H9 (cell line): Measurements from ENCODE around the gene LRCOL1. TPM values are rescaled to one million over a fixed set of nuclear protein-coding genes. Genes with fewer than 3 reads are reported as not detected.

ENCODE experiments used
- DNase-seq: peaks from one replicate; pipeline ENCODE4 v3.0.0-alpha.2; 2017
- H2AFZ ChIP-seq: one replicate; pipeline ENCODE4 v1.6.1; 2013; ENCODE audit warnings: mild to moderate bottlenecking, low read length, control low read depth, moderate library complexity
- H2AK5ac ChIP-seq: 2 replicates; pipeline ENCODE4 v1.6.1; 2013; ENCODE audit warnings: low read length, control low read depth, mixed read lengths; ENCODE audit not compliant: insufficient read length
- H2BK120ac ChIP-seq: one replicate; pipeline ENCODE4 v1.6.1; 2013; ENCODE audit warnings: low read depth, mild to moderate bottlenecking, low read length, control low read depth, inconsistent platforms; ENCODE audit not compliant: poor library complexity, severe bottlenecking
- H2BK12ac ChIP-seq: 2 replicates; pipeline ENCODE4 v1.6.1; 2013; ENCODE audit warnings: low read length, control low read depth, mixed read lengths, low read depth; ENCODE audit not compliant: insufficient read length
- H2BK15ac ChIP-seq: 2 replicates; pipeline ENCODE4 v1.6.1; 2013; ENCODE audit warnings: low read depth, low read length, control low read depth
- H2BK20ac ChIP-seq: one replicate; pipeline ENCODE4 v1.6.1; 2013; ENCODE audit warnings: low read depth, mild to moderate bottlenecking, low read length, control low read depth, inconsistent platforms; ENCODE audit not compliant: poor library complexity, severe bottlenecking
- H2BK5ac ChIP-seq: 2 replicates; pipeline ENCODE4 v1.6.1; 2013; ENCODE audit warnings: low read length, control low read depth, mixed read lengths; ENCODE audit not compliant: insufficient read length
- H3K14ac ChIP-seq: 2 replicates; pipeline ENCODE4 v1.6.1; 2013; ENCODE audit warnings: low read length, control low read depth; ENCODE audit not compliant: insufficient read depth
- H3K18ac ChIP-seq: 2 replicates; pipeline ENCODE4 v1.6.1; 2013; ENCODE audit warnings: low read depth, mild to moderate bottlenecking, mixed read lengths, low read length, control low read depth; ENCODE audit not compliant: insufficient read length
- H3K23ac ChIP-seq: 2 replicates; pipeline ENCODE4 v1.6.1; 2013; ENCODE audit warnings: low read length, control low read depth, mixed read lengths, low read depth; ENCODE audit not compliant: insufficient read length
- H3K23me2 ChIP-seq: 2 replicates; pipeline ENCODE4 v1.6.1; 2013; ENCODE audit warnings: low read depth, mild to moderate bottlenecking, mixed read lengths, low read length, control low read depth; ENCODE audit not compliant: insufficient read length, poor library complexity, severe bottlenecking
- H3K27ac ChIP-seq: 2 replicates; pipeline ENCODE4 v1.5.1; 2013; ENCODE audit warnings: low read length, control low read depth, mixed read lengths, low read depth; ENCODE audit not compliant: insufficient read length
- H3K27me3 ChIP-seq: 2 replicates; pipeline ENCODE4 v1.6.1; 2013; ENCODE audit warnings: low read length, control low read depth, inconsistent platforms; ENCODE audit not compliant: insufficient read depth
- H3K4ac ChIP-seq: 2 replicates; pipeline ENCODE4 v1.6.1; 2013; ENCODE audit warnings: low read depth, mild to moderate bottlenecking, control low read depth, inconsistent platforms, low read length, moderate library complexity
- H3K4me1 ChIP-seq: 2 replicates; pipeline ENCODE4 v1.6.1; 2013; ENCODE audit warnings: low read length, control low read depth, inconsistent platforms; ENCODE audit not compliant: insufficient read depth
- H3K4me2 ChIP-seq: 2 replicates; pipeline ENCODE4 v1.6.1; 2013; ENCODE audit warnings: low read length, control low read depth, mixed read lengths; ENCODE audit not compliant: insufficient read length, insufficient read depth
- H3K56ac ChIP-seq: 2 replicates; pipeline ENCODE4 v1.6.1; 2013; ENCODE audit warnings: low read depth, mild to moderate bottlenecking, mixed read lengths, low read length, control low read depth; ENCODE audit not compliant: insufficient read length
- H3K79me1 ChIP-seq: 2 replicates; pipeline ENCODE4 v1.6.1; 2013; ENCODE audit warnings: low read depth, mild to moderate bottlenecking, moderate library complexity, low read length, control low read depth, inconsistent platforms; ENCODE audit not compliant: insufficient read depth, poor library complexity, severe bottlenecking
- H3K79me2 ChIP-seq: 2 replicates; pipeline ENCODE4 v1.6.1; 2013; ENCODE audit warnings: low read length, control low read depth, inconsistent platforms; ENCODE audit not compliant: insufficient read depth
- H3K9ac ChIP-seq: 2 replicates; pipeline ENCODE4 v1.6.1; 2013; ENCODE audit warnings: low read length, control low read depth, mixed read lengths; ENCODE audit not compliant: insufficient read length; ENCODE audit errors: extremely low read depth
- H3K9me3 ChIP-seq: one replicate; pipeline ENCODE4 v1.6.1; 2013; ENCODE audit warnings: low read depth, low read length, inconsistent platforms; ENCODE audit not compliant: control insufficient read depth
- H3T11ph ChIP-seq: one replicate; pipeline ENCODE4 v1.6.1; 2013; ENCODE audit warnings: mild to moderate bottlenecking, low read length, control low read depth, inconsistent platforms
- H4K20me1 ChIP-seq: one replicate; pipeline ENCODE4 v1.6.1; 2013; ENCODE audit not compliant: control insufficient read depth, insufficient read length, insufficient read depth
- H4K5ac ChIP-seq: 2 replicates; pipeline ENCODE4 v1.6.1; 2013; ENCODE audit warnings: low read depth, mild to moderate bottlenecking, mixed read lengths, low read length, control low read depth; ENCODE audit not compliant: insufficient read length
- H4K8ac ChIP-seq: replicated peaks from 2 replicates; pipeline ENCODE4 v1.6.1; 2013; ENCODE audit warnings: low read length, control low read depth, mixed read lengths, low read depth; ENCODE audit not compliant: insufficient read length
- H4K91ac ChIP-seq: 2 replicates; pipeline ENCODE4 v1.6.1; 2013; ENCODE audit warnings: low read depth, mild to moderate bottlenecking, moderate library complexity, mixed read lengths, low read length, control low read depth; ENCODE audit not compliant: insufficient read length
- H3K27ac Mint-ChIP-seq, 3 experiments: 2 replicates in 2 of 3; 3 replicates in 1 of 3; pipeline ENCODE4 v1.8.0; 2020 to 2021; ENCODE audit warnings: mixed read lengths in 3 of 3, mild to moderate bottlenecking in 1 of 3, moderate library complexity in 1 of 3
- H3K27me3 Mint-ChIP-seq: 2 replicates; pipeline ENCODE4 v1.8.0; 2021; ENCODE audit warnings: low read depth, mild to moderate bottlenecking, moderate library complexity, mixed read lengths
- H3K36me3 Mint-ChIP-seq, 3 experiments: 2 replicates in 2 of 3; 3 replicates in 1 of 3; pipeline ENCODE4 v1.8.0; 2020 to 2021; ENCODE audit warnings: low read depth in 3 of 3, mixed read lengths in 3 of 3; ENCODE audit not compliant: insufficient read depth in 1 of 3
- H3K4me1 Mint-ChIP-seq, 2 experiments: 2 replicates each; pipeline ENCODE4 v1.8.0; 2020; ENCODE audit warnings: mixed read lengths in 2 of 2
- H3K4me3 Mint-ChIP-seq, 2 experiments: 2 replicates in 1 of 2; 3 replicates in 1 of 2; pipeline ENCODE4 v1.8.0; 2020 to 2021; ENCODE audit warnings: mild to moderate bottlenecking in 2 of 2, mixed read lengths in 2 of 2, moderate library complexity in 1 of 2
- H3K9me3 Mint-ChIP-seq, 2 experiments: 2 replicates in 1 of 2; 3 replicates in 1 of 2; pipeline ENCODE4 v1.8.0; 2020; ENCODE audit warnings: mild to moderate bottlenecking in 2 of 2, mixed read lengths in 2 of 2, moderate library complexity in 1 of 2
- WGBS: extraction: QIAGEN DNeasy Blood & Tissue Kit; methylation state at CpG from one replicate; pipeline ENCODE4 v1.1.7; 2013; ENCODE audit warnings: missing lambda C conversion rate, low lambda C conversion rate, mixed read lengths; ENCODE audit not compliant: insufficient read length; ENCODE audit errors: extremely low coverage; 5-methylcytosine and 5-hydroxymethylcytosine counted together
- total RNA-seq: library from RNA; stranded (reverse); gene quantifications from 2 replicates; pipeline ENCODE4 v1.2.1, GENCODE V29; 2021
- TF ChIP-seq, protein P1 (sequence below): fragments of 200-600 bp; sonication (generic); conservative IDR thresholded peaks from 3 replicates; pipeline ENCODE4 v1.8.0; 2021; ENCODE audit warnings: antibody characterized with exemption, mild to moderate bottlenecking

LRCOL1 gene
- total RNA-seq, 1 experiment from 2014 or later, result not detected

DNA sequence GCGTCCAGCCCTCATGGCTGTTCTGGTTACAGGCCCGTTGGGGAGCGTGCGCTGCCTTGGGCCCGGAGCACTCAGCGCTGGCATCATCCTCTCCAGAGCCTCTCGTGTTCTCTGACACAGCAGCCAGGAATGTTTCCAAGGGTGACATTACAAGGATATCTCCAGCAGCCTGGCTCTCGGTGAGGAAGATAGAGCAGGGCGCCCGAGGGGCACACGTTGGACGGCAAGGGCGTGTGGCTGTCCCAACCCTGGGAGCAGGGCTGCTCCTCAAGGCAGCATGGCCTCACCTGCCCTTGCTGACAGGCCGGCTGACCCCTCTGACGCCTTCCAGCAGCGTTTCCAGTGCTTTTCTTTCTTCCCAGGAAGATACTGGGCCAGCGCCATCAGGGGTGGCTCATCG lies 14.4 kb downstream of the LRCOL1 start:
- Mint-ChIP-seq H3K27me3 (peaks cover 93% of the 10 kb centered on the region), H3K4me3 (no peak overlapping the region; a peak in 2 of 5 replicates), H3K9me3 (peaks cover 0 to 6% of the 10 kb centered on the region in 2 experiments; a peak in 1 of 5 replicates), H3K27ac (no peak overlapping the region), H3K4me1 (peaks cover 7 to 20% of the 10 kb centered on the region in 2 experiments), H3K36me3 (no peaks in the 10 kb centered on the region; a peak in 1 of 7 replicates)
- Histone ChIP-seq H3K9me3 (no peaks in the 10 kb centered on the region), H3K4me1 (no peaks in the 10 kb centered on the region), H3K56ac (no peak overlapping the region), H2BK120ac (no peak overlapping the region), H4K91ac (no peak overlapping the region), H3K23ac (no peak overlapping the region), H2BK12ac (no peak overlapping the region), H3K27me3 (peaks cover 16% of the 10 kb centered on the region), H3K23me2 (peaks cover 4% of the 10 kb centered on the region), H2BK15ac (no peak overlapping the region), H3K18ac (no peak overlapping the region), H3T11ph (no peak overlapping the region), H4K5ac (no peak overlapping the region), H3K4ac (no peak overlapping the region), H3K4me2 (no peak overlapping the region), H2AFZ (no peak overlapping the region), H2AK5ac (no peak overlapping the region), H4K8ac (no peak overlapping the region), H4K20me1 (no peaks in the 10 kb centered on the region), H3K79me1 (no peaks in the 10 kb centered on the region), H3K79me2 (no peaks in the 10 kb centered on the region), H3K14ac (no peak overlapping the region), H2BK5ac (no peak overlapping the region), H3K9ac (no peak overlapping the region), H3K27ac (no peak overlapping the region), H2BK20ac (no peak overlapping the region)
- TF ChIP-seq, protein P1, sequence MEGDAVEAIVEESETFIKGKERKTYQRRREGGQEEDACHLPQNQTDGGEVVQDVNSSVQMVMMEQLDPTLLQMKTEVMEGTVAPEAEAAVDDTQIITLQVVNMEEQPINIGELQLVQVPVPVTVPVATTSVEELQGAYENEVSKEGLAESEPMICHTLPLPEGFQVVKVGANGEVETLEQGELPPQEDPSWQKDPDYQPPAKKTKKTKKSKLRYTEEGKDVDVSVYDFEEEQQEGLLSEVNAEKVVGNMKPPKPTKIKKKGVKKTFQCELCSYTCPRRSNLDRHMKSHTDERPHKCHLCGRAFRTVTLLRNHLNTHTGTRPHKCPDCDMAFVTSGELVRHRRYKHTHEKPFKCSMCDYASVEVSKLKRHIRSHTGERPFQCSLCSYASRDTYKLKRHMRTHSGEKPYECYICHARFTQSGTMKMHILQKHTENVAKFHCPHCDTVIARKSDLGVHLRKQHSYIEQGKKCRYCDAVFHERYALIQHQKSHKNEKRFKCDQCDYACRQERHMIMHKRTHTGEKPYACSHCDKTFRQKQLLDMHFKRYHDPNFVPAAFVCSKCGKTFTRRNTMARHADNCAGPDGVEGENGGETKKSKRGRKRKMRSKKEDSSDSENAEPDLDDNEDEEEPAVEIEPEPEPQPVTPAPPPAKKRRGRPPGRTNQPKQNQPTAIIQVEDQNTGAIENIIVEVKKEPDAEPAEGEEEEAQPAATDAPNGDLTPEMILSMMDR, result no peak
- no CpG with 5 or more reads among the region's 18 CpGs for WGBS
- DNase-seq, result no peak
